HepG2 (cell line): ENCODE data around the gene CNFN. TPM values are rescaled to one million over a fixed set of nuclear protein-coding genes. Genes with fewer than 3 reads are reported as not detected.

Source experiments
- KAT8 ChIP-seq: IDR thresholded peaks from 2 replicates; pipeline ENCODE4 v1.6.1; 2016; ENCODE audit warnings: missing genetic modification reagents, missing compliant biosample characterization
- KDM2A ChIP-seq: sonication (generic); formaldehyde crosslinking; IDR thresholded peaks from 2 replicates; pipeline ENCODE4 v1.4.0; 2020; ENCODE audit warnings: low read depth, missing genetic modification reagents, borderline replicate concordance
- KDM4B ChIP-seq: sonication (generic); formaldehyde crosslinking; IDR thresholded peaks from 2 replicates; pipeline ENCODE4 v1.4.0; 2020; ENCODE audit warnings: missing genetic modification reagents
- KDM5B ChIP-seq: sonication (generic); formaldehyde crosslinking; IDR thresholded peaks from 2 replicates; pipeline ENCODE4 v1.4.0; 2020; ENCODE audit warnings: missing genetic modification reagents, mild to moderate bottlenecking, borderline replicate concordance
- NCOR1 ChIP-seq: fragments of 200-600 bp; sonication (generic); IDR thresholded peaks from 2 replicates; pipeline ENCODE4 v1.7.0; 2017; ENCODE audit warnings: antibody characterized with exemption, low read length, borderline replicate concordance
- PLSCR1 ChIP-seq: sonication (generic); formaldehyde crosslinking; IDR thresholded peaks from 2 replicates; pipeline ENCODE4 v1.5.0; 2020; ENCODE audit warnings: missing genetic modification reagents, mild to moderate bottlenecking, borderline replicate concordance
- RARA ChIP-seq: IDR thresholded peaks from 2 replicates; pipeline ENCODE4 v1.6.1; 2016; ENCODE audit warnings: missing genetic modification reagents, missing compliant biosample characterization
- SOX5 ChIP-seq: IDR thresholded peaks from 2 replicates; pipeline ENCODE4 v1.6.1; 2016; ENCODE audit warnings: borderline replicate concordance
- SPEN ChIP-seq: sonication (generic); formaldehyde crosslinking; IDR thresholded peaks from 2 replicates; pipeline ENCODE4 v1.5.1; 2020; ENCODE audit warnings: low read depth, mild to moderate bottlenecking, missing genetic modification reagents
- SSRP1 ChIP-seq: IDR thresholded peaks from 2 replicates; pipeline ENCODE4 v1.6.1; 2016; ENCODE audit warnings: control low read depth
- TARDBP ChIP-seq: sonication (generic); formaldehyde crosslinking; IDR thresholded peaks from 2 replicates; pipeline ENCODE4 v1.8.0; 2022; ENCODE audit warnings: mild to moderate bottlenecking, missing genetic modification reagents
- ZFP36L1 ChIP-seq: sonication (generic); formaldehyde crosslinking; IDR thresholded peaks from 2 replicates; pipeline ENCODE4 v1.8.0; 2022; ENCODE audit warnings: mild to moderate bottlenecking, missing genetic modification reagents, moderate library complexity
- ZNF12 ChIP-seq: sonication (generic); formaldehyde crosslinking; IDR thresholded peaks from 2 replicates; pipeline ENCODE4 v1.5.0; 2020; ENCODE audit warnings: missing genetic modification reagents
- ZNF362 ChIP-seq: sonication (generic); formaldehyde crosslinking; IDR thresholded peaks from 2 replicates; pipeline ENCODE4 v1.4.0; 2020; ENCODE audit warnings: missing genetic modification reagents, mild to moderate bottlenecking, borderline replicate concordance
- ZNF609 ChIP-seq: sonication (generic); formaldehyde crosslinking; IDR thresholded peaks from 2 replicates; pipeline ENCODE4 v1.4.0; 2020; ENCODE audit warnings: mild to moderate bottlenecking, missing genetic modification reagents, borderline replicate concordance
- ZNF724P ChIP-seq: sonication (generic); formaldehyde crosslinking; IDR thresholded peaks from 2 replicates; pipeline ENCODE4 v1.8.0; 2022; ENCODE audit warnings: missing genetic modification reagents, borderline replicate concordance
- ZSCAN21 ChIP-seq: sonication (generic); formaldehyde crosslinking; IDR thresholded peaks from 2 replicates; pipeline ENCODE4 v1.8.0; 2022; ENCODE audit warnings: mild to moderate bottlenecking, missing genetic modification reagents, moderate library complexity, borderline replicate concordance
- ZSCAN5A ChIP-seq: sonication (generic); formaldehyde crosslinking; IDR thresholded peaks from 2 replicates; pipeline ENCODE4 v1.8.0; 2022; ENCODE audit warnings: mild to moderate bottlenecking, missing genetic modification reagents, borderline replicate concordance
- polyA plus RNA-seq, 8 experiments: library from polyadenylated mRNA; depleted of rRNA in 3 of 8; stranded (reverse) in 7 of 8; unstranded in 1 of 8; fragments of >200 nt; fragmentation: Illumina TruSeq in 4 of 8; extraction: Trizol in 4 of 8; gene quantifications; 2 replicates each; pipeline versions ENCODE4 v1.2.1 to v1.2.3, GENCODE V29; 2011 to 2016; ENCODE audit warnings: low read depth in 4 of 8, missing spikeins in 1 of 8, mixed read lengths in 1 of 8; ENCODE audit not compliant: insufficient read depth in 1 of 8
- total RNA-seq, 5 experiments: library from RNA; depleted of rRNA; stranded (reverse); fragments of >200 nt; fragmentation: Illumina TruSeq; extraction: Trizol; gene quantifications; 2 replicates each; pipeline ENCODE4 v1.2.3, GENCODE V29; 2016; ENCODE audit warnings: low read depth in 1 of 5

The CNFN gene
- total and polyA plus RNA-seq, 2 of the 13 experiments (the other 11 are each of a cell fraction or from before 2014, with no cell fraction given) = 0.35 to 1.1 TPM

DNA sequence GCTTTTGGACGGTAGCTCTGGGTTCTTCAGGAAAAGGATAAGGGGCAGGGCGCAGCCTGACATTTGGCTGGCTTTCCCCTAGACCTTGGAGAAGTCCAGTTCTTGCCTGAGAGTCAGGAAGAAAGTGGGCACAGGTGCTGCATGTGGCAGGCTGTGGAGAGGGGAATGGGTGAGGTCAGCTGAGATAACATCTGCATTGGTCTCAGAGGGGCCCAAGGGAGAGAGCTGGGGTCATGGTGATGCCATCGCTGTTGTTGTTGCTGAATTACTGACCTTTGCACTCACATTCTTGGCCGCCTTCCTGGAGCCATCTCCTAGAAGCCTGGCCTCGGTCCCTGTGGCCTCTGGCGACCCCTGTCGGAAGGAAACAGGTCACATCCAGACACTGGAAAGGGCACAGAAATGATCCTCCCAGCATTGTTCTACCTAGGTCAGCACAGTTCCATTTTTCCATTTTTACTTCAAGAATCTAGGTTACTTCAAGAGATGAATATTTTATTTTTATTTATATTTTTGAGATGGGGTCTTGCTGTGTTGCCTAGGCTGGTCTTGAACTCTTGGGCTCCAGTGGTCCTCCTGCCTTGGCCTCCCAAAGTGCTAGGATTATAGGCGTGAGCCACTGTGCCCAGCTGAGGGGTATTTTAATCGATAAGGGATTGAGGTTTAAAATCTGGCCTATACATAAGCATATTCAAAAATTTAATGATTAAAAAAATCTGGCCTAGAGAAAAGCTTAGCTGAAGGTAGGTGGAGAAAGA is 43.6 kb upstream of the CNFN start (continued):
- TF ChIP-seq ZNF609 (CRISPR knock-in tag) (peak; percentile 51; the same call in 1 of the 2 replicates), KDM5B (CRISPR knock-in tag) (no peak), KAT8 (CRISPR knock-in tag) (peak; percentile 68), TARDBP (peak; percentile 47; the same call in 1 of the 2 replicates), NCOR1 (peak; percentile 87), KDM4B (CRISPR knock-in tag) (0 out of 2 replicates have a peak, but pooled peaks have one; percentile 24), ZNF724P (0 out of 2 replicates have a peak, but pooled peaks have one; percentile 52), PLSCR1 (CRISPR knock-in tag) (no peak), SPEN (0 out of 2 replicates have a peak, but pooled peaks have one; percentile 31), KDM2A (CRISPR knock-in tag) (peak; percentile 81), SOX5 (CRISPR knock-in tag) (peak; percentile 69; the same call in 1 of the 2 replicates), RARA (CRISPR knock-in tag) (peak; percentile 99), SSRP1 (CRISPR knock-in tag) (no peak), ZSCAN21 (CRISPR knock-in tag) (0 out of 2 replicates have a peak, but pooled peaks have one; percentile 61), ZSCAN5A (CRISPR knock-in tag) (no peak), ZNF12 (CRISPR knock-in tag) (peak; percentile 91), ZNF362 (peak; percentile 30; the same call in 1 of the 2 replicates), ZFP36L1 (peak; percentile 52; the same call in 1 of the 2 replicates)
